GM12872 (cell line): ENCODE measurements around the gene RGS7.

Experiments
- TF ChIP-seq, protein P1 (sequence below): IDR thresholded peaks from 3 replicates; pipeline ENCODE4 v1.5.1; 2011; ENCODE audit warnings: low read depth, mild to moderate bottlenecking, low read length, moderate library complexity; ENCODE audit not compliant: insufficient read depth

RGS7 gene

DNA sequence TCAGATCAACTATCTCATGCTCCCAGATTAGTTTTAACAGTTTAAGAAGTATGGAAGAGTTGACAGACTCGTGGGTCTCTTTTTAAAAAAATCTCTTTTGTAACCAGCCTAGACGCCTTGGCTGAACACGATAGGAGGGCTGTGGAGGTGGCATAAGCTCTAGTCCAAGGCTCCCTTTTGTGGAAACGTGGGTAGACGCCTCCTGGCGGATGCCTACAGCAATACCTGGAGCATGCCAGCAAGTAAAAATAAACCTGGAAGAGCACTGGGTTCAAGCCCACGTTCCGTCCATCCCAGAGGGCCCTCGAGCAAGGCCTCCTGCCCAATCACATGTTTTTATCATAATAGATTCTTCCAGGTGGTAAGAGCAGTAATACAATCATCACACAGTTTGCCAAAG lies 87.9 kb downstream of the RGS7 start:
- TF ChIP-seq, protein P1, sequence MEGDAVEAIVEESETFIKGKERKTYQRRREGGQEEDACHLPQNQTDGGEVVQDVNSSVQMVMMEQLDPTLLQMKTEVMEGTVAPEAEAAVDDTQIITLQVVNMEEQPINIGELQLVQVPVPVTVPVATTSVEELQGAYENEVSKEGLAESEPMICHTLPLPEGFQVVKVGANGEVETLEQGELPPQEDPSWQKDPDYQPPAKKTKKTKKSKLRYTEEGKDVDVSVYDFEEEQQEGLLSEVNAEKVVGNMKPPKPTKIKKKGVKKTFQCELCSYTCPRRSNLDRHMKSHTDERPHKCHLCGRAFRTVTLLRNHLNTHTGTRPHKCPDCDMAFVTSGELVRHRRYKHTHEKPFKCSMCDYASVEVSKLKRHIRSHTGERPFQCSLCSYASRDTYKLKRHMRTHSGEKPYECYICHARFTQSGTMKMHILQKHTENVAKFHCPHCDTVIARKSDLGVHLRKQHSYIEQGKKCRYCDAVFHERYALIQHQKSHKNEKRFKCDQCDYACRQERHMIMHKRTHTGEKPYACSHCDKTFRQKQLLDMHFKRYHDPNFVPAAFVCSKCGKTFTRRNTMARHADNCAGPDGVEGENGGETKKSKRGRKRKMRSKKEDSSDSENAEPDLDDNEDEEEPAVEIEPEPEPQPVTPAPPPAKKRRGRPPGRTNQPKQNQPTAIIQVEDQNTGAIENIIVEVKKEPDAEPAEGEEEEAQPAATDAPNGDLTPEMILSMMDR = peak; percentile 35; the same call in 2 of the 3 replicates

GRCh38 chr1:241266121-241266520 lies 90.9 kb downstream of the RGS7 start:
- TF ChIP-seq, protein P1 = no peak

DNA sequence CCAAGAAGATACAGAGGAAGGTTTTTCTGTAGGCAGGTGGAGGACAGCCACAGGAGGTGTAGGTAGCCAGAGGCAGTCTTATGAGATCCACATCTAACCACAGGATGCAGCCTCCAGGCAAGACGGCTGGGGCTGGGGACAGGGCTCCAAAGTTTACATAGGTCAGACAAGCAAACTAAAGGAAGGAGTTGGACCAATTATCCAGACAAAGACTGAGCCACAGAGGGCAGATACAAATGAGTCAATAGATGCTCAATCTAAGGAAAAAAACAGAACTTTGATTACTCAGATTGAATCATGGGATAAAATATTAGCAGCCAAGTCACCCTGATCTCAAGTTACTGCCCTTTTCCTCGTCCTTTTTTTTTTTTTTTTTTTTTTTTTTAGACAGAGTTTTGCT lies 91.6 kb downstream of the RGS7 start:
- TF ChIP-seq, protein P1 = no peak

GRCh38 chr1:241263346-241263745 lies 93.7 kb downstream of the RGS7 start:
- TF ChIP-seq, protein P1 = no peak

DNA sequence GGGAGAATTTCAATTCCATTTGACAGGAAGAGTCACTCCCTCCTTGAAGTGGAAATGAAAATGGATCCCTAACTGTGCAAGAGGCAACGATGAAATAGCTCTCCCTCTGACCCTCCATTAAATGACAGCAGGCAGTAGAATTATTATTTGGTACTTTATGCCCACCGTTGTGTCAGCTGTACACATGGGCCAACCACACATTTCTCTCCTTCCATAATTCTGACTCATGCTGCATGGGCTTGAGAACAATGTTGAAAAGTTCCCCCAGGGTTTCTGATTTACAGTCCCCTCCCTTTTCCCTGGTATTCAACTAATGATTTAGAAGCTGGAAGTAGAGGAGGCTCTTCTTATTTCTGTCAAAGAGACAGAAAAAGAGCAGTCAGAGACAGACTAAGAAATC lies 103.5 kb downstream of the RGS7 start:
- TF ChIP-seq, protein P1 = no peak

GRCh38 chr1:241250465-241250864 lies 106.5 kb downstream of the RGS7 start:
- TF ChIP-seq, protein P1 = no peak

GRCh38 chr1:241240069-241240468 lies 116.9 kb downstream of the RGS7 start:
- TF ChIP-seq, protein P1 = no peak

GRCh38 chr1:241237873-241238272 lies 119.1 kb downstream of the RGS7 start:
- TF ChIP-seq, protein P1 = no peak
